Mesenchymal stem cell (in vitro differentiated cells and primary cell): ENCODE results near the gene SLC23A1.
A peak's percentile ranks its signal among the peaks of the same experiment; 100 is the strongest.

Source experiments
- DNase-seq: peaks from one replicate; pipeline ENCODE4 v3.0.0-alpha.2; 2013
- H2AFZ ChIP-seq: one replicate; pipeline ENCODE4 v1.6.1; 2013; ENCODE audit warnings: low read depth, mild to moderate bottlenecking, control low read depth, inconsistent platforms, low read length, moderate library complexity
- H2AK5ac ChIP-seq: 2 replicates; pipeline ENCODE4 v1.6.1; 2013; ENCODE audit warnings: low read length, moderate library complexity, mild to moderate bottlenecking, inconsistent platforms; ENCODE audit not compliant: severe bottlenecking
- H2BK120ac ChIP-seq: one replicate; pipeline ENCODE4 v1.6.1; 2013; ENCODE audit warnings: low read depth, mild to moderate bottlenecking, inconsistent platforms, low read length, moderate library complexity
- H2BK12ac ChIP-seq, 2 experiments: one replicate each; pipeline ENCODE4 v1.6.1; 2013; ENCODE audit warnings: inconsistent platforms in 2 of 2, low read length in 2 of 2, mild to moderate bottlenecking in 2 of 2, moderate library complexity in 2 of 2, control low read depth in 1 of 2
- H2BK15ac ChIP-seq: one replicate; pipeline ENCODE4 v1.6.1; 2013; ENCODE audit warnings: mild to moderate bottlenecking, low read depth, inconsistent platforms; ENCODE audit not compliant: poor library complexity, severe bottlenecking
- H2BK5ac ChIP-seq: 2 replicates; pipeline ENCODE4 v1.6.1; 2013; ENCODE audit warnings: low read depth, mild to moderate bottlenecking, low read length, control low read depth, inconsistent platforms; ENCODE audit not compliant: poor library complexity, severe bottlenecking
- H3K14ac ChIP-seq, 2 experiments: one replicate each; pipeline ENCODE4 v1.6.1; 2013; ENCODE audit warnings: inconsistent platforms in 2 of 2, low read length in 2 of 2, control low read depth in 1 of 2, mild to moderate bottlenecking in 1 of 2, moderate library complexity in 1 of 2
- H3K18ac ChIP-seq, 2 experiments: one replicate each; pipeline ENCODE4 v1.6.1; 2013; ENCODE audit warnings: inconsistent platforms in 2 of 2, low read length in 2 of 2, control low read depth in 1 of 2, low read depth in 1 of 2, mild to moderate bottlenecking in 1 of 2
- H3K23ac ChIP-seq, 2 experiments: one replicate each; pipeline ENCODE4 v1.6.1; 2013; ENCODE audit warnings: inconsistent platforms in 2 of 2, low read length in 2 of 2, mild to moderate bottlenecking in 2 of 2, moderate library complexity in 2 of 2, control low read depth in 1 of 2
- H3K27ac ChIP-seq: 2 replicates; pipeline ENCODE4 v1.5.1; 2013; ENCODE audit warnings: mild to moderate bottlenecking, moderate library complexity, low read length, control low read depth, inconsistent platforms; ENCODE audit not compliant: poor library complexity, severe bottlenecking
- H3K27me3 ChIP-seq, 2 experiments: 2 replicates each; pipeline versions ENCODE4 v1.6.1 to v1.7.0; 2013; ENCODE audit warnings: low read length in 2 of 2, mild to moderate bottlenecking in 2 of 2, moderate library complexity in 2 of 2, control low read depth in 1 of 2, inconsistent platforms in 1 of 2; ENCODE audit not compliant: control insufficient read depth in 1 of 2, insufficient read depth in 1 of 2
- H3K36me3 ChIP-seq, 2 experiments: 2 replicates each; pipeline versions ENCODE4 v1.6.1 to v1.7.0; 2013; ENCODE audit warnings: low read length in 2 of 2, control low read depth in 1 of 2, inconsistent platforms in 1 of 2, low read depth in 1 of 2, mild to moderate bottlenecking in 1 of 2; ENCODE audit not compliant: insufficient read depth in 2 of 2, control insufficient read depth in 1 of 2
- H3K4ac ChIP-seq, 2 experiments: one replicate each; pipeline ENCODE4 v1.6.1; 2013; ENCODE audit warnings: inconsistent platforms in 2 of 2, low read length in 2 of 2, mild to moderate bottlenecking in 2 of 2, moderate library complexity in 2 of 2, control low read depth in 1 of 2, low read depth in 1 of 2
- H3K4me1 ChIP-seq: 2 replicates; pipeline ENCODE4 v1.6.1; 2013; ENCODE audit warnings: low read depth, low read length, control low read depth; ENCODE audit not compliant: control insufficient read depth, insufficient read depth
- H3K4me2 ChIP-seq: 2 replicates; pipeline ENCODE4 v1.6.1; 2013; ENCODE audit warnings: low read length, mild to moderate bottlenecking, inconsistent platforms; ENCODE audit not compliant: poor library complexity, severe bottlenecking
- H3K4me3 ChIP-seq, 2 experiments: 2 replicates each; pipeline versions ENCODE4 v1.5.1 to v1.7.0; 2013; ENCODE audit warnings: low read length in 2 of 2, mild to moderate bottlenecking in 2 of 2, control low read depth in 1 of 2, low read depth in 1 of 2; ENCODE audit not compliant: insufficient read depth in 1 of 2
- H3K79me1 ChIP-seq: replicated peaks from 2 replicates; pipeline ENCODE4 v1.6.1; 2013; ENCODE audit warnings: mild to moderate bottlenecking, control low read depth, low read length, inconsistent platforms; ENCODE audit not compliant: poor library complexity, severe bottlenecking
- H3K9ac ChIP-seq: 2 replicates; pipeline ENCODE4 v1.7.0; 2013; ENCODE audit warnings: mild to moderate bottlenecking, low read length, moderate library complexity
- H3K9me3 ChIP-seq: 2 replicates; pipeline ENCODE4 v1.7.0; 2013; ENCODE audit warnings: mild to moderate bottlenecking, low read length; ENCODE audit not compliant: control insufficient read depth
- H4K8ac ChIP-seq: one replicate; pipeline ENCODE4 v1.6.1; 2013; ENCODE audit warnings: inconsistent platforms, mild to moderate bottlenecking, low read length, moderate library complexity
- H4K91ac ChIP-seq: one replicate; pipeline ENCODE4 v1.6.1; 2013; ENCODE audit warnings: mild to moderate bottlenecking, low read length, inconsistent platforms
- WGBS: methylation state at CpG from one replicate; pipeline ENCODE4 v1.1.7; 2013; ENCODE audit warnings: mixed read lengths; 5-methylcytosine and 5-hydroxymethylcytosine counted together

SLC23A1 gene

DNA sequence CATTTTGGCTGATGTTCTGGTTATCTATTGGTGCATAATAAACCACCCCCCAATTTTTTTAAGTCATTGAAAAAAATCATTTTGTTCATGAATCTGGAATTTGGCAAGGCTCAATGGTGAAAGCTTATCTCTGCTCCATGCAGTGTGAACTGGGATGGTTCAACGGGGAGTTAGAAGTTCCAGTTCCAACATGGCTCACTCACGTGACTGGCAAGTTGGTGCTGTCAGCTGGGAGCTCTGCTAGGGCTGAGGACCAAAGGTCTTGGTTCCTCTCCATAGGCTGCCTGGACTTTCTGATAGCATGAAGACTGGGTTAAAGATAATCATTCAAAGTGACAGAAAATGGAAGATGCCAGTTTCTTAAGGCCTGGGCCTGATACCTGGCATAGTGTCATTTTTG is 23.9 kb upstream of the SLC23A1 start:
- Histone ChIP-seq H3K36me3 (peaks cover 0 to 1% of the 10 kb centered on the region in 2 experiments), H3K14ac (no peak overlapping the region), H4K8ac (no peak overlapping the region), H2AK5ac (no peak overlapping the region), H3K27me3 (no peaks in the 10 kb centered on the region), H2BK5ac (no peak overlapping the region), H4K91ac (no peak overlapping the region), H2BK15ac (no peak overlapping the region), H3K4me3 (no peak overlapping the region), H3K18ac (no peak overlapping the region), H3K4me1 (peaks cover 7% of the 10 kb centered on the region), H2BK12ac (no peak overlapping the region), H3K9ac (no peak overlapping the region), H3K9me3 (no peaks in the 10 kb centered on the region), H3K27ac (no peak overlapping the region), H2AFZ (no peak overlapping the region), H3K4me2 (no peak overlapping the region), H3K4ac (no peak overlapping the region), H3K79me1 (peaks cover 6% of the 10 kb centered on the region), H2BK120ac (no peak overlapping the region), H3K23ac (no peak overlapping the region)
- DNase-seq: no peak
- WGBS: 95% methylated on average over 2 of the region's 2 CpGs

DNA sequence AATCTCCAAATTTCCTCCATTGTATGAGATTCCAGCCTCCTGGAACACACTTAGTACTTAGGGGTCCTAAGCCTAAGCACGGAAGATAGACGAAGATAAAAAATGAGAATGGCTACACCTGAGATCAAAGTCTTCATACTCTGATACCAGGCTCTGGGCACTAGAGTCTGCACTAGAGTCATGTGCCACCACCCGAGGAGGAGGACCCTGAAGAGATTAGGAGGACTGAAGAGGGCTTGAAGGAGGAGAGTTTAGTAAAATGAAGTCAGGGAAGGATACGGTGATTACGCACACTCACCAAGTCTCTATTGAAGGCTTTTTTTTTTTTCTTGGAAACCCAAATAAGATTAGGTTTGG is 21.4 kb upstream of the SLC23A1 start:
- peak overlapping the region; percentile 55 for H3K4me2 ChIP-seq
- H3K4ac ChIP-seq: peak overlapping the region in 1 of 2 experiments; percentile 40
- H2AFZ ChIP-seq: no peak overlapping the region
- peaks cover 7% of the 10 kb centered on the region for H3K79me1 ChIP-seq
- no peak overlapping the region for H4K91ac ChIP-seq
- H2BK5ac ChIP-seq: no peak overlapping the region
- no peak overlapping the region for H2BK120ac ChIP-seq
- peak overlapping the region in 1 of 2 experiments; percentile 37 for H2BK12ac ChIP-seq
- 83% methylated on average over 5 of the region's 5 CpGs for WGBS
- no peak overlapping the region for H2BK15ac ChIP-seq
- no peaks in the 10 kb centered on the region for H3K27me3 ChIP-seq
- H3K9me3 ChIP-seq: no peaks in the 10 kb centered on the region
- H3K14ac ChIP-seq: no peak overlapping the region
- peak overlapping the region in 1 of 2 experiments; percentile 83 for H3K4me3 ChIP-seq
- H3K18ac ChIP-seq: peak overlapping the region in 1 of 2 experiments; percentile 6
- H2AK5ac ChIP-seq: no peak overlapping the region
- peak overlapping the region; percentile 47 for H4K8ac ChIP-seq
- H3K27ac ChIP-seq: peak overlapping the region; percentile 61
- DNase-seq: no peak
- H3K9ac ChIP-seq: peak overlapping the region; percentile 90
- peaks cover 7 to 18% of the 10 kb centered on the region in 2 experiments for H3K36me3 ChIP-seq
- no peak overlapping the region for H3K23ac ChIP-seq
- H3K4me1 ChIP-seq: peaks cover 7% of the 10 kb centered on the region

DNA sequence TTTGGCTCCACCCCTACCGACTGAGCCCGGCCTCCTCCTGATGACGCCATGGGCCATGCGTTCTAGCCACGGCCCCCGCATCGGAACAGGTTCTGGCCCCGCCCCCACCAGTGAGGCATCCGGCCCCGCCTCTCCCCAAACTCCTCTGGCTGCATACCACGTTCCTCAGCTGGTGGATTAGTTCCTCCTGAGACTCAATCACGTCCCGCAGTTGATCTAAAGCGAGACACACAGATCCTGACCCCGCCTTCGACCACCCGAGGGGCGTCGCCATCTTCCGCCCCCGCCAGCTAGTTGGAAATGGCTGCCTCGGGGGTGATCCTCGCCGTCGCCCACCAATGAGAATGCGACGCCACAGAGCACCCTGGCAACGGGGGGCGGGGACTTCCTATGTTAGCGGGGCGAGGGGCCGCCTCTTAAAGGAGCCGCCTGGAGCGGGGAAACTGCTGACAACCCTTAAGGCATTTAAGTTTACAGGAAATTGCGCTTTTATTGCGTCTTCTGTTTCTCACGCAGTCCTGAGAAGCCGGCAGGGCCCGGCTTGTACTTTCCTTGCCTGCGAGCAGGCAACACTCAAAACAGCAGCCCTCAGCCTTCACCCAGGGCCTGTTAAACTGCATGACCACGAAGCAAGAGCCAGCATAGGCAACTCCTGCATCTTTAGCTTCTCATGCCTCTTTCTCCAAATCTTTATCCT is 20.8 kb upstream of the SLC23A1 start, which contains the start of gene SPATA24:
Gene SPATA24 (minus strand): TSS at position 303 of the 697 bp plus-strand sequence. CDS start 29 bp downstream, at position 274.
- Histone ChIP-seq H3K4ac (peak within 1 kb of the TSS in 1 of 2 experiments; percentile 81), H3K14ac (peak within 1 kb of the TSS in 1 of 2 experiments; percentile 44), H3K23ac (no peak within 1 kb of the TSS), H2BK120ac (peak within 1 kb of the TSS; percentile 68), H2BK5ac (no peak within 1 kb of the TSS), H3K36me3 (peaks cover 7 to 18% of the 10 kb centered on the region in 2 experiments), H4K8ac (peak within 1 kb of the TSS; percentile 59), H3K27me3 (no peaks in the 10 kb centered on the region), H3K4me2 (peak within 1 kb of the TSS; percentile 71), H3K18ac (peak within 1 kb of the TSS; percentile 52 to 86), H2BK15ac (no peak within 1 kb of the TSS), H2BK12ac (peak within 1 kb of the TSS in 1 of 2 experiments; percentile 37), H3K4me3 (peak within 1 kb of the TSS; percentile 65 to 83), H2AFZ (no peak within 1 kb of the TSS), H3K9me3 (no peaks in the 10 kb centered on the region), H3K4me1 (peaks cover 7% of the 10 kb centered on the region), H3K79me1 (peaks cover 7% of the 10 kb centered on the region), H3K9ac (peak within 1 kb of the TSS; percentile 90), H3K27ac (peak within 1 kb of the TSS; percentile 96), H4K91ac (no peak within 1 kb of the TSS), H2AK5ac (peak within 1 kb of the TSS; percentile 36)
- DNase-seq: peak; percentile 99
- WGBS: under 1% methylated on average over 41 of the region's 41 CpGs

DNA sequence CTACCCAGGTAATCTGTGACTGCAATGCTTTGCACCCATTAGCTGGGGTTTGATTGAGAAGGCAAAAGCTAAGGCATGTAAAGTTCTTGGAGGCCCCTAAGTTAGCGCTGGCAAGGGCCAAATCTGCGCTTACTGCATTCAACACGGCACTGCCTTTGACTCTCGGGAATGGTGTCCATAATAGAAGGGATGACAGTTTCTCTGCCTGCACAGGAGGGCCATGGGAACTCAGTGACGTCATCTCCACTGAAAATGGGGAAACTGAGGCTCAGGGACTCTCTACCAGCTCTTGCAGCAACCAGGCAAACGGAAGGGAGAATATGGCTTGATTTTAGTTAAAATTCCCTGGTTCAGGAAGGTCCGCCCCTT is 20.3 kb upstream of the SLC23A1 start:
- Histone ChIP-seq H3K4me1 (peaks cover 7% of the 10 kb centered on the region), H3K9ac (peak overlapping the region; percentile 90), H3K18ac (peak overlapping the region; percentile 11 to 86), H3K4ac (peak overlapping the region in 1 of 2 experiments; percentile 42), H2BK15ac (no peak overlapping the region), H2BK12ac (no peak overlapping the region), H3K79me1 (peaks cover 7% of the 10 kb centered on the region), H4K8ac (peak overlapping the region; percentile 59), H3K4me2 (peak overlapping the region; percentile 71), H2AFZ (no peak overlapping the region), H3K4me3 (peak overlapping the region; percentile 65 to 83), H2BK120ac (no peak overlapping the region), H2AK5ac (peak overlapping the region; percentile 36), H2BK5ac (no peak overlapping the region), H4K91ac (no peak overlapping the region), H3K9me3 (no peaks in the 10 kb centered on the region), H3K27me3 (no peaks in the 10 kb centered on the region), H3K36me3 (peaks cover 7 to 18% of the 10 kb centered on the region in 2 experiments), H3K14ac (peak overlapping the region in 1 of 2 experiments; percentile 44), H3K27ac (peak overlapping the region; percentile 96), H3K23ac (no peak overlapping the region)
- 46% methylated on average over 7 of the region's 7 CpGs for WGBS
- no peak for DNase-seq
